TTC549 (cell line): Measurements from ENCODE around the gene RNASET2.
"Not testable (repeated sequence)": the region's sequence is repeated elsewhere in the genome, so short reads cannot be mapped to it uniquely, and the experiment has no call there.

Experiments used
- FAIRE-seq: peaks from 2 replicates; lab custom pipeline; 2012; peaks lifted over from hg19 to GRCh38; lab: Jason Lieb, UNC

The RNASET2 gene

GRCh38 chr6:166927240-166927934 lies 29.0 kb downstream of the RNASET2 start:
- no peak for FAIRE-seq

GRCh38 chr6:166926748-166927147 lies 29.6 kb downstream of the RNASET2 start:
- no peak for FAIRE-seq

GRCh38 chr6:166925141-166925996 lies 31.0 kb downstream of the RNASET2 start:
- no peak for FAIRE-seq

GRCh38 chr6:166924531-166924930 lies 31.8 kb downstream of the RNASET2 start:
- no peak for FAIRE-seq

DNA sequence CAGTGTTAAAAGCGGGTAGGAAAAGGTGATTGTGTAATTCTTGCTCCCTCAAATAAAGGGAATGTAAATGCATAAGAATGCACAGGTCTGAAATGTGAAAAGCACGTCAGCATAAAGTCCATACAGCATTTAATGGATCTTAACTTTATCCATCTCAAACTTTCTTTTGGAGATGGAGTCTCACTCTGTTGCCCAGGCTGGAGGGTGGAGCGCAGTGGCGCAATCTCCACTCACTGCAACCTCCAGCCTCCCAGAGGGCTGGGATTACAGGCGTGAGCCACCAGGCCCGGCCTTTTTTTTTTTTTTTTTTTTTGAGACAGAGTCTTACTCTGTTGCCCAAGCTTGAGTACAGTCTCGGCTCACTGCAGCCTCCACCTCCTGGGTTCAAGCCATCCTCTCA lies 33.4 kb downstream of the RNASET2 start:
- FAIRE-seq: no peak

DNA sequence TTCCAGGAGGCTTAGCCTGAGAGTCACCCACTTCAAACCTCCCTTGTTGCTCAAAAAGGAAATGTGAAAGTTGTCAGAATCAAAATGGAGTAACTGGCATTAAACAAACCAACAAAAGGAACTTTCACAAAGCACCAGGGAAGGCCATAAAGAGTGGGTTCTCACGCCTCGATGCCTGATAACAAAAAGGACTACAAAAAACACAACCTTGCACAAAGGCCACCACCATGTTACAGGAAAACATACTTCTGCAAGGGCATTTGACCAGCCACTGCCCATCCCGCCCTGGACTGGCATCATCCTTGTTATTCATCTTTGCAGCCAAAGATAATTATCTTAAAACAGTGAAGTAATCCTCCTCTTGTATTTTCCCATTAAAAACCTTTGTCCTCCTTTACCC lies 34.8 kb downstream of the RNASET2 start:
- no peak for FAIRE-seq

GRCh38 chr6:166916824-166917223 lies 39.5 kb downstream of the RNASET2 start:
- FAIRE-seq: no peak

DNA sequence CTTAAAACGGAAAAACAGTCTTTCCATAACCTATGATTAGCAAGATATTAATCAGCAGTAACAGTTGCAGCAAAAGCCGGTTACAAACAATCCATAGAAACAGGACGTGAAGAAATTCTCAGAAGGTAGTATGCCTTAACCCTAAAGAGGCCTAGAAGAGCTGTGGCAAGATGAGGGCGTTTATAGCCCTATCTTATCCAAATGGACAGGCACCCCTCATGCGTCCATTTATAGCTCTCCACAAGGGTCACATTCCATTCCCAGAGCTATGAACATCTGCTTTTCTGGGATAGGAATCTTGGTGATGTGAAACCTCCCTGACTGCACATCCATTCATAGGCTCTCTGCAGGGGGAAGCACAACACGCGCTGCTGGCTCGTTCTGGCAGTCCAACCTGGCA lies 40.9 kb downstream of the RNASET2 start:
- FAIRE-seq: not testable (repeated sequence)

- FAIRE-seq: not testable (repeated sequence)
Observed at GRCh38 chr6:166914952-166915351, 41.4 kb downstream of the RNASET2 start.

DNA sequence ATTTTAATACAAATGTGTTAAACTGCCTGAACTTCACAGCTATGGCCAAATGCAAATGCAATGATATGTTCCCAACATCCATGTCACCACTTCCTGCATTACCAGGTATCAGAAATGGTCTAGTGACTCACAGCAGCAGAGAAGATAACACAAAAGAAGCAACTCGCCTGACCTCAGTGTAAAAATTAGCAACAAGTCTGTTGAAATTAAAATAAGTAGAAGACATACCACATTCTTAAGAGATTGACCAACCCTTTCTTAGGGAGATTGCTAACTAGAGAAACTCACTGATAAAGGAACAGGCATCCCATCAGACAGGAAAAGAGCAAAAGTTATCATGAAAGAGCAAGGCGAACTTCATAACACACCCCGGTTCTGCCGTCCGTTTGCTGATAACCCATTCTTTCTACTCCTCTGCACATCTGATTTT lies 45.1 kb downstream of the RNASET2 start:
- no peak for FAIRE-seq

GRCh38 chr6:166910601-166911000 lies 45.7 kb downstream of the RNASET2 start:
- no peak for FAIRE-seq

DNA sequence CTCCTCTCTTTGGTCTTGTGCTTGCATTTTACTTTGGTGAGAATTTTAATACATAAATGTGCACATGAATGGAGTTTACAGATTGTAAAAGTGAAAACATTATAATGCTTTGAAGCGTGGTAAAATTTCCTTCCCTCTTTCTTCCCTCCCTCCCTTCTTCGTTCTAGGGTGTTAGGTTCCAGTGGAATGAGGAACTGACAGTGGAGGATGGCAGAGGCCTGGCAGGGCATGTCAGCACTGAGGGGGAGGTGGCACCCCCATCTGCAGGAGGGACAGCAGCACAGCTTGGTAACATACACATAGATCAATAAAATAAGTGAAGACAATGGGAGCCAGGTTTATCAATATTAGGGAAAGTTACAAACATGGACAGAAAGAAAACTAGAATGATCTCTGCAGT lies 47.5 kb downstream of the RNASET2 start:
- FAIRE-seq: no peak

- FAIRE-seq: no peak
Observed at GRCh38 chr6:166907871-166908806, 48.2 kb downstream of the RNASET2 start.

DNA sequence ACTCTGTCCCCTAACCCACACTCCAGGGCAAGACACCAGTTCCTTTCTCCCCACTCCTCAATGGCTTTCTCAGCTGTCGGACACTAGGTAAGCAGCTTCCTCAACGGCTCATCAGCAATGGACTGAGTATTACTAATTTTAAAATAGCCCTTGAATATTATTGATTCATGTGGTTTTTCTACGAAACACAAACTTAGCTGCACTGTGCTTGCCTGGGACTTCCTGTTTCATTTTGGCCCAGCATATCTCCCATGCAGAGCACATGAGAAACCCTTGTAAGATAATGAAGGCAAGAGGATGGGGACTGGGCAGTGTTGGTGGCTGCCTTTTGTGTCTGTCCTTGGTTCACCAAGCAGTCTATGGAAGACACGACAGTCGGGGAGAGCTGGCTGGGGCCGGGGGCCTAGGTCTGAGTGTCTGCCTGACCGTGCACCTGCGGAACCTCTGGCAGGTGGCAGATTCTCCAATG lies 48.9 kb downstream of the RNASET2 start:
- no peak for FAIRE-seq

- FAIRE-seq: no peak
Observed at GRCh38 chr6:166906376-166907044, 49.8 kb downstream of the RNASET2 start.

DNA sequence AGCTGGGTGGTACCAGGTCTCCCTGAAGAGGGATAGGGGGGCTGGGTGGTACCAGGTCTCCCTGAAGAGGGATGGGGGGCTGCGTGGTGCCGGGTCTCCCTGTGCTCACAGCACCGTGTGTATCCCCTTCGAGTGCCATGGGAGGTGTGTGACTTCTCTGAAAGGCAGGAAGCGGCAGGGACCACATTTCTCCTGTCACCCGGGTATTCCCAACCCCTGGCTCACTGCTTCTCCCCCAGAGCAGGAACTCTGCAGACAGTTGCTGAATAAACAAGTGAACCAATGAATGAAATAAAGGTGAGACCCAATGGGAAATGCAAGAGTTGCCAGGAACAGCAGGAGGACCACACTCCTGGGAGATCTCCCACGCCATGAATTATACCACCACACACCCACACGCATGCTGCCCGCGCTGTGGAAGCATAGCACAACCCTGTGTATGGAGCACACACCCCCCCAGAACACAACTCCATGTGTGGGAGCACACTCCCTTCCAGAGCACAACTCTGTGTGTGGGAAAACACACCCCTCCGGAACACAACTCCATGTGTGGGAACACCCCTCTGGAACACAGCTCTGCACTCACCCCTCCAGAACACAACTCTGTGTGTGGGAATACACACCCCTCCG lies 50.7 kb downstream of the RNASET2 start:
- no peak for FAIRE-seq

GRCh38 chr6:166905013-166905412 lies 51.3 kb downstream of the RNASET2 start:
- no peak for FAIRE-seq

DNA sequence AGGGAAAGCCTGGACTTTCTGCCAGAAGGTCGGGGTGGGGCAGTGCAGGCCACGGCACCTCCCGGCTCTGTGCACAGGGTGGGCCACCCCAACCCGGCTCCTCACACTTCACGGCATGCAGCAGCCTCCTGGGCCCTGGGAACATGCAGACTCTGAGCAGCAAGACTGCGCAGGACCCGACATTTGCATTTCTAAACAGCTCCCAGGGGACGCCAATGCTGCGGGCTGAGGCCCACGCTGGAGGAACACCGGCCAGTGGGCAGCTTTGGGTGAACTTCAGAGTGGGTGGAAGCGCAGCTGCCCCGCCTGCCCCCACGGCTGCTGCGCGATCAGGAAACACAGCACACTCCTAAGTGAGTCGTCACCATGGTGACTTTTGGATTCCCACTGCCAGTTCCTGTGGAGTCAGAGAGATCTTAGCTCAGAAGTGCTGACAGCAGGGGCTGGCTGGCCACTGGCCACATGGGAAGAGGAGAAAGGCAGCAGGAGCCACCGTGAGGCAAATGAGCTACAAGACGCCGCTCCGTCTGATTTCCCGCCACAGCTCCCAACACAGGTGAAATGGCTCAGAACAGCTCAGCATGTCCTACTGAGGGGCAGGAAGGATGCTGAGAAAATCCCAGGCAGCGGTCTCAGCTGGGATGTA lies 52.1 kb downstream of the RNASET2 start:
- FAIRE-seq: no peak

- no peak for FAIRE-seq
Observed at GRCh38 chr6:166903500-166903899, 52.9 kb downstream of the RNASET2 start.

DNA sequence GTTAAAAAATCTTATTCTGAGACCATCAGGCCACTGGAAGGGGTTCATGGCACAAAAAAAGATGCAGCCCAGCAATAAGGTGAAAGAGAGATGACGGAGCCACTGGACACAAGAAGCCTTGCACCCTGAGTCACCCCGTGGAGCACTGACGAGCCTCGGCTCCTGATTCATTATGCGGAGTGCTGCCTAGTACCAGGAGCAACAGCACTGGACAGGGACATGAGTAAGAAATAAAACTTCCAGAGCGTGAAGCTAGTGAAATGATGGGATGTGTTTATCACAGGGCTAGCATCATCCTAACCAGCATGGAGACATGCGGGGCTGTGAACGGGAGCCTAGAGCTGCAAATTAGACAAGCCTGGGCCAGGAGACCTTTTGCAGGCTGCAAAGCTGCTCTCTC lies 53.3 kb downstream of the RNASET2 start:
- no peak for FAIRE-seq
